MM.1S (cell line): ENCODE measurements around the gene MRTFA.

Experiments used
- DNase-seq: peaks from one replicate; pipeline ENCODE4 v3.0.0-alpha.2; 2015
- H2AFZ ChIP-seq: fragments of 300-600 bp; sonication (generic); 2 replicates; pipeline ENCODE4 v1.6.0; 2016; ENCODE audit warnings: antibody characterized with exemption, low read length
- H3F3A ChIP-seq: fragments of 300-600 bp; sonication (generic); 2 replicates; pipeline ENCODE4 v1.6.1; 2016; ENCODE audit warnings: mild to moderate bottlenecking, antibody characterized with exemption, low read length, moderate library complexity, mixed read lengths; ENCODE audit not compliant: insufficient read depth
- H3K27ac ChIP-seq: fragments of 300-600 bp; sonication (generic); 2 replicates; pipeline ENCODE4 v1.5.1; 2016; ENCODE audit warnings: mild to moderate bottlenecking, low read length
- H3K27me3 ChIP-seq: fragments of 300-600 bp; sonication (generic); replicated peaks from 2 replicates; pipeline ENCODE4 v1.6.0; 2016; ENCODE audit warnings: low read length; ENCODE audit not compliant: insufficient read depth
- H3K36me3 ChIP-seq: fragments of 300-600 bp; sonication (generic); replicated peaks from 2 replicates; pipeline ENCODE4 v1.6.1; 2016; ENCODE audit warnings: mild to moderate bottlenecking, low read length, mixed read lengths; ENCODE audit not compliant: insufficient read depth
- H3K4me1 ChIP-seq: fragments of 300-600 bp; sonication (generic); 2 replicates; pipeline ENCODE4 v1.6.1; 2016; ENCODE audit warnings: low read length, mixed read lengths
- H3K4me2 ChIP-seq: fragments of 300-600 bp; sonication (generic); 2 replicates; pipeline ENCODE4 v1.6.0; 2016; ENCODE audit warnings: low read depth, low read length
- H3K4me3 ChIP-seq: fragments of 300-600 bp; sonication (generic); 2 replicates; pipeline ENCODE4 v1.5.1; 2016; ENCODE audit warnings: low read length, mixed read lengths
- H3K79me2 ChIP-seq: fragments of 300-600 bp; sonication (generic); 2 replicates; pipeline ENCODE4 v1.6.1; 2016; ENCODE audit warnings: mixed run types, low read length, mixed read lengths
- H3K9ac ChIP-seq: fragments of 300-600 bp; sonication (generic); 2 replicates; pipeline ENCODE4 v1.6.1; 2016; ENCODE audit warnings: low read length, mixed read lengths
- H3K9me2 ChIP-seq: fragments of 300-600 bp; sonication (generic); replicated peaks from 2 replicates; pipeline ENCODE4 v1.6.1; 2016; ENCODE audit warnings: mild to moderate bottlenecking, low read length, mixed read lengths; ENCODE audit not compliant: insufficient read depth
- H3K9me3 ChIP-seq: fragments of 300-600 bp; sonication (generic); replicated peaks from 2 replicates; pipeline ENCODE4 v1.6.1; 2016; ENCODE audit warnings: mild to moderate bottlenecking, low read length, mixed read lengths; ENCODE audit not compliant: insufficient read depth
- H4K20me1 ChIP-seq: fragments of 300-600 bp; sonication (generic); 2 replicates; pipeline ENCODE4 v1.6.1; 2016; ENCODE audit warnings: mild to moderate bottlenecking, low read length, moderate library complexity, mixed read lengths; ENCODE audit not compliant: insufficient read depth
- CTCF ChIP-seq: fragments of 300-600 bp; sonication (generic); IDR thresholded peaks from 2 replicates; pipeline ENCODE4 v1.5.1; 2016; ENCODE audit warnings: antibody characterized with exemption, low read length, mixed read lengths
- EZH2 ChIP-seq: fragments of 300-600 bp; sonication (generic); optimal IDR thresholded peaks from 2 replicates; pipeline ENCODE3; 2017; ENCODE audit warnings: low read depth, mild to moderate bottlenecking, antibody characterized with exemption, low read length, mixed read lengths
- EZH2phosphoT487 ChIP-seq: fragments of 300-600 bp; sonication (generic); IDR thresholded peaks from 2 replicates; pipeline ENCODE4 v1.6.1; 2018; ENCODE audit warnings: antibody characterized with exemption, low read length

The MRTFA gene

GRCh38 chr22:40477683-40478337 lies 158.7 kb downstream of the MRTFA start:
- no peak overlapping the region for H3K4me2 ChIP-seq
- H3K9me2 ChIP-seq, result no peaks in the 10 kb centered on the region
- H3K4me1 ChIP-seq, result no peaks in the 10 kb centered on the region; the same call in 1 of the 2 replicates
- H3K36me3 ChIP-seq, result no peaks in the 10 kb centered on the region
- no peak overlapping the region for H3K27ac ChIP-seq
- H2AFZ ChIP-seq, result no peak overlapping the region
- H3K9ac ChIP-seq, result no peak overlapping the region
- no peak for TF ChIP-seq EZH2phosphoT487
- TF ChIP-seq EZH2, result no peak
- TF ChIP-seq CTCF, result no peak
- H4K20me1 ChIP-seq, result no peaks in the 10 kb centered on the region
- H3K79me2 ChIP-seq, result 0 out of 2 replicates have a peak, but pooled peaks cover 6% of the 10 kb centered on the region
- no peak for DNase-seq
- no peaks in the 10 kb centered on the region for H3K27me3 ChIP-seq
- H3K4me3 ChIP-seq, result no peak overlapping the region
- H3K9me3 ChIP-seq, result no peaks in the 10 kb centered on the region
- H3F3A ChIP-seq, result no peaks in the 10 kb centered on the region

GRCh38 chr22:40476341-40476740 lies 160.2 kb downstream of the MRTFA start:
- H3K9me3 ChIP-seq, result no peaks in the 10 kb centered on the region
- H3K27ac ChIP-seq, result no peak overlapping the region
- H3K4me3 ChIP-seq, result no peak overlapping the region
- no peak for DNase-seq
- no peak overlapping the region for H3K4me2 ChIP-seq
- no peaks in the 10 kb centered on the region for H3K27me3 ChIP-seq
- H2AFZ ChIP-seq, result no peak overlapping the region
- H3K9ac ChIP-seq, result no peak overlapping the region
- H3K9me2 ChIP-seq, result no peaks in the 10 kb centered on the region
- no peaks in the 10 kb centered on the region for H3F3A ChIP-seq
- H4K20me1 ChIP-seq, result no peaks in the 10 kb centered on the region
- H3K79me2 ChIP-seq, result 0 out of 2 replicates have a peak, but pooled peaks cover 6% of the 10 kb centered on the region
- no peaks in the 10 kb centered on the region; the same call in 1 of the 2 replicates for H3K4me1 ChIP-seq
- H3K36me3 ChIP-seq, result no peaks in the 10 kb centered on the region
- TF ChIP-seq EZH2phosphoT487 (no peak), CTCF (no peak), EZH2 (no peak)

DNA sequence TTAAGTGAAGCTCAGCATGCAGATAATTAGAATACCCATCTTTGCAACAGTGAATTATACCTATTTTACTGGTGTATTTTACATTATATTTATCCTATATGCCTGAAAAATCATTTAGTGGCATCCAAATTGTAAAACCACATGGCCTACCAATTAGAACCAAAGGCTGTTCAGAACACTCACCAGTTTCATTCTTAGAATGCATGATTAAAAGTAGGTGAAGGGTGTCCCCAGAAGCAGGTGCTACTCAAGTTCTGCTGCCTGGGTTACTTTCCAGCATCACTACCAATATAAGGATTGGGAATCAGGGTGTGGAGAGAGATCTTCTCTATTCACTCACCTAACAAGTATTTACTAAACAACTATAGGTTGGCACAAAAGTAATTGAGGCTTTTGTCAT lies 162.8 kb downstream of the MRTFA start:
- no peak for DNase-seq
- H3K9me3 ChIP-seq, result no peaks in the 10 kb centered on the region
- H3K4me2 ChIP-seq, result no peak overlapping the region
- H3F3A ChIP-seq, result no peaks in the 10 kb centered on the region
- H3K36me3 ChIP-seq, result no peaks in the 10 kb centered on the region
- no peak overlapping the region for H3K27ac ChIP-seq
- no peak for TF ChIP-seq EZH2phosphoT487
- TF ChIP-seq EZH2, result no peak
- TF ChIP-seq CTCF, result no peak
- 0 out of 2 replicates have a peak, but pooled peaks cover 6% of the 10 kb centered on the region for H3K79me2 ChIP-seq
- H3K4me3 ChIP-seq, result no peak overlapping the region
- no peak overlapping the region for H2AFZ ChIP-seq
- no peak overlapping the region for H3K9ac ChIP-seq
- H4K20me1 ChIP-seq, result no peaks in the 10 kb centered on the region
- H3K9me2 ChIP-seq, result no peaks in the 10 kb centered on the region
- no peaks in the 10 kb centered on the region for H3K27me3 ChIP-seq
- H3K4me1 ChIP-seq, result peaks cover 3% of the 10 kb centered on the region; the same call in 1 of the 2 replicates
